Endothelial cell of umbilical vein (primary cell): Measurements from ENCODE around the gene GRK5. TPM values are rescaled to one million over a fixed set of nuclear protein-coding genes. Genes with fewer than 3 reads are reported as not detected.

Source experiments
- BruUV-seq: library from RNA; stranded (reverse); fragments of 400-500 nt; replicated peaks from 2 replicates; lab custom pipeline; 2021; lab: Mats Ljungman, UMichigan
- CTCF ChIA-PET: fragments of 300-600, 350-600 bp; sonication (Branson Sonifier 250); formaldehyde crosslinking; loops from one replicate; lab custom pipeline; 2021; ENCODE audit warnings: antibody characterized with exemption, inconsistent platforms; lab: Charles Lee
- POLR2A ChIA-PET: fragments of 300-600, 350-600 bp; sonication (Branson Sonifier 250); formaldehyde crosslinking; loops from one replicate; lab custom pipeline; 2021; ENCODE audit warnings: antibody characterized with exemption, inconsistent platforms; lab: Charles Lee
- DNase-seq: peaks from one replicate; pipeline ENCODE4 v3.0.0-alpha.2; 2011; ENCODE audit warnings: low read depth, low spot score
- FAIRE-seq: peaks from 2 replicates; lab custom pipeline; 2011; peaks lifted over from hg19 to GRCh38; lab: Jason Lieb, UNC
- H2AFZ ChIP-seq: 2 replicates; pipeline ENCODE4 v1.6.0; 2012; ENCODE audit warnings: low read depth, low read length, control low read depth, inconsistent platforms
- H3K27ac ChIP-seq: 2 replicates; pipeline ENCODE4 v1.5.1; 2011; ENCODE audit warnings: low read depth, mild to moderate bottlenecking, control low read depth, low read length, moderate library complexity; ENCODE audit not compliant: insufficient read depth
- H3K27me3 ChIP-seq, 2 experiments: 2 replicates each; pipeline versions ENCODE4 v1.6.0 to v1.6.1; 2011; ENCODE audit warnings: low read length in 2 of 2, mixed read lengths in 1 of 2; ENCODE audit not compliant: control insufficient read depth in 2 of 2, insufficient read depth in 2 of 2
- H3K36me3 ChIP-seq, 2 experiments: 2 replicates in 1 of 2; 3 replicates in 1 of 2; pipeline ENCODE4 v1.5.1; 2011; ENCODE audit warnings: low read length in 2 of 2, mild to moderate bottlenecking in 1 of 2, moderate library complexity in 1 of 2; ENCODE audit not compliant: control insufficient read depth in 2 of 2, insufficient read depth in 2 of 2; ENCODE audit errors: extremely low read depth in 1 of 2
- H3K4me1 ChIP-seq: 3 replicates; pipeline ENCODE4 v1.5.1; 2011; ENCODE audit warnings: mild to moderate bottlenecking, low read length; ENCODE audit not compliant: control insufficient read depth, insufficient read depth; ENCODE audit errors: extremely low read depth
- H3K4me2 ChIP-seq: 2 replicates; pipeline ENCODE4 v1.6.1; 2011; ENCODE audit warnings: low read length, control low read depth, mixed read lengths; ENCODE audit not compliant: insufficient read depth
- H3K4me3 ChIP-seq, 3 experiments: fragments of 200-600 bp in 1 of 3; sonication (generic), shearing (Covaris generic) in 1 of 3; replicated peaks in 1 of 3; 2 replicates each; pipeline ENCODE4 v1.5.1; 2011 to 2016; ENCODE audit warnings: control low read depth in 3 of 3, low read length in 3 of 3, mild to moderate bottlenecking in 2 of 3, inconsistent platforms in 1 of 3, low read depth in 1 of 3, moderate library complexity in 1 of 3; ENCODE audit not compliant: insufficient read depth in 1 of 3
- H3K79me2 ChIP-seq: 2 replicates; pipeline ENCODE4 v1.6.0; 2012; ENCODE audit warnings: low read length, inconsistent platforms; ENCODE audit not compliant: control insufficient read depth, insufficient read depth
- H3K9ac ChIP-seq: replicated peaks from 2 replicates; pipeline ENCODE3; 2011; ENCODE audit warnings: low read length, control low read depth; ENCODE audit not compliant: insufficient read depth; ENCODE audit errors: extremely low read depth
- H3K9me1 ChIP-seq: replicated peaks from 3 replicates; pipeline ENCODE4 v1.6.0; 2011; ENCODE audit warnings: mild to moderate bottlenecking, low read length; ENCODE audit not compliant: control insufficient read depth, insufficient read depth; ENCODE audit errors: extremely low read depth
- H3K9me3 ChIP-seq: replicated peaks from 2 replicates; pipeline ENCODE4 v1.5.1; 2012; ENCODE audit warnings: low read length, inconsistent platforms; ENCODE audit not compliant: control insufficient read depth, insufficient read depth
- H4K20me1 ChIP-seq: replicated peaks from 2 replicates; pipeline ENCODE3; 2011; ENCODE audit warnings: mild to moderate bottlenecking, low read length; ENCODE audit not compliant: control insufficient read depth, insufficient read depth; ENCODE audit errors: extremely low read depth
- CTCF ChIP-seq, 2 donors: IDR thresholded peaks; 1 replicate in 1 of 2; 2 replicates in 1 of 2; pipeline ENCODE4 v1.5.1; 2011; ENCODE audit warnings: low read length in 2 of 2, mild to moderate bottlenecking in 2 of 2, moderate library complexity in 2 of 2, control low read depth in 1 of 2, inconsistent platforms in 1 of 2, low read depth in 1 of 2; ENCODE audit not compliant: insufficient read depth in 1 of 2; ENCODE audit errors: extremely low read depth in 1 of 2
- EZH2 ChIP-seq: IDR thresholded peaks from 2 replicates; pipeline ENCODE4 v1.6.1; 2012; ENCODE audit warnings: borderline replicate concordance, low read depth, mild to moderate bottlenecking, moderate library complexity, low read length, inconsistent platforms; ENCODE audit not compliant: severe bottlenecking
- FOS ChIP-seq: IDR thresholded peaks from 2 replicates; pipeline ENCODE4 v1.6.1; 2011; ENCODE audit warnings: mild to moderate bottlenecking, low read length, moderate library complexity, borderline replicate concordance; ENCODE audit not compliant: insufficient read depth
- GATA2 ChIP-seq: IDR thresholded peaks from 2 replicates; pipeline ENCODE4 v1.7.0; 2011; ENCODE audit warnings: low read depth, mild to moderate bottlenecking, moderate library complexity, mixed read lengths, low read length; ENCODE audit not compliant: insufficient read length, insufficient read depth
- JUN ChIP-seq: IDR thresholded peaks from 2 replicates; pipeline ENCODE4 v1.6.1; 2011; ENCODE audit warnings: borderline replicate concordance, low read depth; ENCODE audit not compliant: insufficient read length, insufficient read depth
- MAX ChIP-seq: IDR thresholded peaks from 2 replicates; pipeline ENCODE4 v1.6.1; 2011; ENCODE audit not compliant: insufficient read depth, insufficient read length
- MYC ChIP-seq: IDR thresholded peaks from one replicate; pipeline ENCODE4 v1.6.1; 2011; ENCODE audit warnings: mild to moderate bottlenecking, low read depth, low read length
- POLR2A ChIP-seq: IDR thresholded peaks from 2 replicates; pipeline ENCODE4 v1.6.1; 2012; ENCODE audit warnings: low read depth, mild to moderate bottlenecking, control low read depth, low read length
- POLR2AphosphoS5 ChIP-seq: IDR thresholded peaks from 2 replicates; pipeline ENCODE4 v1.6.1; 2012; ENCODE audit warnings: low read depth, mild to moderate bottlenecking, control low read depth, low read length, moderate library complexity; ENCODE audit not compliant: insufficient read depth
- dilution Hi-C: fragments of 300-500 bp; cut with MboI; formaldehyde crosslinking; loops from one replicate; pipeline ENCODE4 v1.15.0; 2019; ENCODE audit warnings: low sequenced_read_pairs; ENCODE audit not compliant: extremely low pct_ligation_motif_present
- intact Hi-C: fragments of 100-400 bp; cut with micrococcal nuclease; formaldehyde crosslinking; loops from one replicate; pipeline ENCODE4 v1.10.0; 2022
- polyA plus RNA-seq, 4 experiments: library from polyadenylated mRNA; depleted of rRNA in 3 of 4; stranded (reverse) in 3 of 4; unstranded in 1 of 4; fragments of >200 nt; gene quantifications; 2 replicates each; pipeline versions ENCODE4 v1.2.1 to v1.2.3, GENCODE V29; 2011 to 2012; ENCODE audit warnings: missing spikeins in 1 of 4
- total RNA-seq: library from RNA; stranded (reverse); gene quantifications from 2 replicates; pipeline ENCODE4 v1.2.3, GENCODE V29; 2021

The GRK5 gene
- total and polyA plus RNA-seq, 2 donors (not counting 3 experiments of a cell fraction or from before 2014, with no cell fraction given): 13.1 to 29.5 TPM

- CTCF ChIA-PET: interaction anchor here (0.6 kb wide), 1 partner anchor 28 kb away, joined by 3 read pairs; no protein-coding TSS in a partner anchor
These were observed 92.2 kb downstream of the GRK5 start for GRCh38 chr10:119299531-119299930.

GRCh38 chr10:119301397-119301796 lies 94.0 kb downstream of the GRK5 start:
- CTCF ChIA-PET: interaction anchor here (0.7 to 3.5 kb wide), 6 partner anchors 9 to 95 kb away, joined by 3 to 15 read pairs (median 4); partner anchors contain the start of gene GRK5
- Histone ChIP-seq H3K36me3 (no peaks in the 10 kb centered on the region), H2AFZ (peak overlapping the region; percentile 44), H3K27me3 (no peaks in the 10 kb centered on the region), H3K4me1 (peaks cover 27% of the 10 kb centered on the region), H3K4me3 (peak overlapping the region in 1 of 3 experiments; percentile 17), H4K20me1 (no peaks in the 10 kb centered on the region), H3K9ac (peak overlapping the region; percentile 37), H3K79me2 (peaks cover 3% of the 10 kb centered on the region), H3K4me2 (peak overlapping the region; percentile 46), H3K9me1 (no peaks in the 10 kb centered on the region), H3K9me3 (no peaks in the 10 kb centered on the region), H3K27ac (peak overlapping the region; percentile 68)
- dilution Hi-C loops (no loop called here), intact Hi-C loops (loop anchor here (1.0 kb wide), 1 partner anchor 30 kb away; no protein-coding TSS in a partner anchor)
- peak; percentile 83 for FAIRE-seq
- TF ChIP-seq JUN (no peak), FOS (no peak), EZH2 (no peak), MYC (no peak), GATA2 (no peak), CTCF (IDR thresholded peaks at IDR 0.05; ENCODE audit: extremely low read depth in 1 of 2, insufficient read depth in 1 of 2, low read depth in 1 of 2, low read length in 2 of 2) (no peak), MAX (no peak), POLR2A (no peak), POLR2AphosphoS5 (no peak)
- peak; percentile 65 for DNase-seq
- no TSS peak for BruUV-seq
- POLR2A ChIA-PET: no interaction called here

More at GRCh38 chr10:119299531-119299930, 92.2 kb downstream of the GRK5 start:
- H3K27ac ChIP-seq: no peak overlapping the region
- no peaks in the 10 kb centered on the region for H4K20me1 ChIP-seq
- dilution Hi-C loops (no loop called here), intact Hi-C loops (no loop called here)
- POLR2A ChIA-PET: no interaction called here
- H3K4me2 ChIP-seq: no peak overlapping the region
- no peaks in the 10 kb centered on the region for H3K9me3 ChIP-seq
- TF ChIP-seq POLR2AphosphoS5 (no peak), POLR2A (no peak), EZH2 (no peak)
- DNase-seq: no peak
- no peak overlapping the region for H3K9ac ChIP-seq
- no TSS peak for BruUV-seq
- H3K27me3 ChIP-seq: no peaks in the 10 kb centered on the region
- no peak overlapping the region for H2AFZ ChIP-seq
- H3K9me1 ChIP-seq: no peaks in the 10 kb centered on the region
- peaks cover 3% of the 10 kb centered on the region for H3K79me2 ChIP-seq
- no peak overlapping the region for H3K4me3 ChIP-seq
- no peak for FAIRE-seq
- H3K4me1 ChIP-seq: peaks cover 14% of the 10 kb centered on the region
- no peaks in the 10 kb centered on the region for H3K36me3 ChIP-seq
